ENCODE data around the gene FAM118B. TPM values are rescaled to one million over a fixed set of nuclear protein-coding genes. Genes with fewer than 3 reads are reported as not detected.

FAM118B gene
- polyA plus RNA-seq, 4 donors, result 27.5 to 31.3 (median 28.7) TPM

DNA sequence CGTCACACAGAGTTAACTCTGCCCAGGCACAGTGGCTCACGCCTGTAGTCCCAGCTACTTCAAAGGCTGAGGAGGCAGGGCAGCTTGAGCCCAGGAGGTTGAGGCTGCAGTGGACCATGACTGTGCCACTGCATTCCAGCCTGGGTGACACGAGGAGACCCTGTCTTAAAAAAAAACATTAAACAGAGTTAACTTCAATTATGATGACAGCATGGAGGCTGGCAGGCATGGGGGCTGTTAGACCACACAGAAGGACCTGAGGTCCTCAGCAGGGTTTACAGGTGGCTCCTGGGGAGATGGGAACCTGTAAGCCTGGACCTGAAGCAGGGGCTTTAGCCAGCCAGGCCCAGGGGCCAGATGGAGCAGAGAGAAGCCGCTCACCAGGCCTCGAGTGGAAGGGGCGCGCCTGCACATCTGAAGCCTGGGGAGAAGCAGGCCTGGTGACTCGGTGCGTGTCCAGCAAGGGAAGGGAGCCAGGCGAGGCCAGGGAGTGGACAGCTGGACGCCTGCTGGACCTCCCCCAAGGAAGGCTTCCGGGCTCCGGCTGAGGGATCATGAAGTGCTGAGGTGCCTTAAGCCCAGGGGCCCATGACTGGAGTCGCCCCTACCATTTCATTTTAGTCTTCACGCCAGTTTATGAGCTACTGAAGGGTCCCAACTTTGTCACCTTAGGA, 25.4 kb upstream of the FAM118B start:
- DNase-seq (ENCODE audit: low read depth in 4 of 4, low spot score in 2 of 4), result no peak

DNA sequence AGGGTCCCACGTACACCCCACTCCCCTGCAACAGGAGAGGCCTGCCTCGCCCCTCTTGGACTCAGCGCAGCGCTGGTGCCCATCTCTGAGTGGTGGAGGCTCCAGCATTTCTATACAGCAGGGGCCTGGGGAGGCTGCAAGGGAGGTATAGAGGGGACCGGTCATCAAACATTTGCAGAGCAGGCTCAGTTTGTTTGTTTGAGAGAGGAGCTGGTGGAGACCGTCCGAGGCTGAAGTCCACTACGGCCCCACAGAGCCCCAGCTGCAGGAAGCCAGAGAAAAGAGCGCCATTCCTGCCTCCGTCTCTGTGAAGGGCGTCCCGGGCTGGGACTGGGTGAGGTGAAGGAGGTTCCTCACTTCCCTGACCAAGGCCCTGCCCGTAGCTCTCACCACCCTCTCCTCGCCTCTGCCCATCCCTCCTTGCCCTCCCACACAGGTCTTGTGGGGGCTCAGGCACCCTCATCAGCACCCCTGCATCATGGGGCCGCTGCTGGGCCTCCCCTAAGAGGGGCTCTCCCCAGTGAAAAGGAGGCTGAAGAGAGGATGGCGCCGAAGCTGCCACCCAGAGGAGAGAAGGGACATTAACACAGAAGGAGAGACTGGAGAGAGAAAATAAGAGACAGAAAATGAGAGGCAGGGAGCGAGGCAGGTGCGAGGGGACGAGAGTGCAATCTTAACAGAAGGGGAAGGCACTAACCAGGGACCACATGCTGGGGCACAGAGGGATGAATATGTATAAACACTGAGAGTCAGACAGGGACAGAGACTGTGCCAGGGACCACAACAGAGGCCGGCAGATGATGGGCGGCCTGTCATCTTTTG, 24.7 kb upstream of the FAM118B start:
- DNase-seq (ENCODE audit: low read depth in 4 of 4, low spot score in 2 of 4), result no peak

DNA sequence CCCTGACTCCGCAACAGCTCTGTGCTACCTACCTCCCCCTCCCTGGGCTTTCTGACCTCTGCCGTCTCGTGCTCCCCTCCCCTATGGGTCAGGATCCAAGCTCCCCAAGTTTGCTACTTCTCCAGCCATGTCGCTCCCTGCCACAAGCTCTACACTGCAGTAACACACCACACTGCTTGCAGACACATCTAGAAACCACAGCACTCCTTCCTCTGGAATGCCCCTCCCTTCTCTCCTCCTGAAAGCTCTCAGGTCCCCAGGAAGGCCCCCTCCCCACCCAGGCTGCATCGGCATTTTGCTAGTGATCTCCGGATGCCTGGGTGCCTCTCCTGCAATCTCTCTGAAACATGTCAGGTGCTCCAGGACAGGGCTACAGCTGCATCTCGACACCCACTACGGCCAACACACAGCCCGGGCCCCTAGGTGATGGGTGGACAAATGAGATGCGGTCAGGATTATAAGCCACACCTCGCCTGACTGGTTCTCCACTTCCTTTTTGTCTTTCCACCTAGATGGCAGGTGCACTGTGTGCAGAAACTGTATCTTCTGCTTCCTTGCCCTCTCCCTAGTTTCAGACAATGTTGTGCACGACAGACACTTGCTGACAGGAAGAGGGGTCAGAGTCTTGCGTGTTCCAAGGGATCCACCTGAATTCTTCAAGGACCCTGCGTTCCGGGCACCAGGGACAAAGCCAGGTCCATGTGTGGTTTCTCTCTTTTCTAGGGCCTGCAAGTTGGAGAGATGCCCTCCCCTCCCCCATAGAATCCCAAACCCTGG, 23.1 kb upstream of the FAM118B start:
- DNase-seq (ENCODE audit: low read depth in 4 of 4, low spot score in 2 of 4), result no peak

DNA sequence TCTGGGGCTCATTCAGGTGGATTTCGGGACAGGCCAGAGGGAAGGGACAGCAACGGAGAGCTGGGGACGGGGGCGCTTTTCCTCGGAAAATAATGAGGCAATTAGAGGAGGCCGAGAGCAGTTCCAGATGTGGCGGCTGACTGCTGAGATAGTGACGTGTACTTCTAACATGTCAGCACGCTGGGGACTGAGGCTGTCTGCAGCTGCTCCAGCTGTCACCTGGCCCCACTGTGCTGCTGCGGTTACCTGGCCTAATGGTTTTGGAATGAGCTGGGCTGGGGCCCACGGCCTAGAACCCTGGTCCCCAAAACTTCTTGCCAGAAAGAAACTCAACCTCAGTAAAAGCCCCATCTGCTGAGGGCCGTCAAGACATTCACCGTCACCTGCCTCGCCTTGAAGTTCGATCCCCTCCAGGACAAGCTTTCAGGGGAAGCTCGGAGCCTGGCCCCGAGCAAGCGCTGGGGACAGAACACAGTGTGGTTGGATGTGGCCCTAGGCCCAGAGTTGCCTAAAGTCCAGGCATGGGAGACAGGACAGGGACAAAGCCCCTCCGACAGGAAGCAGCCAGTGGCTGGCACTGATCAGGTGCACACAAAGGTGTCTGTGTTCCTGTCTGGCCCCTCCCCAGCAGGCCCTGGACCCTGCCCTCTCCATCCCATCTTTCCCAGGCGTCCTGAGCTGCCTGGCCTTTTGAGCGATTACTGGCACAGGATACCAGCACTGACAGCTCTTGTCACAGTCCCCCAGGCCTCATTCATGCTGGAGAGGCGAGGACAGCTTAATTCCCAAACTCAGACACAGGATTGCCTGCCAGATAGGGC, 22.3 kb upstream of the FAM118B start:
- no peak for DNase-seq (ENCODE audit: low read depth in 4 of 4, low spot score in 2 of 4)

DNA sequence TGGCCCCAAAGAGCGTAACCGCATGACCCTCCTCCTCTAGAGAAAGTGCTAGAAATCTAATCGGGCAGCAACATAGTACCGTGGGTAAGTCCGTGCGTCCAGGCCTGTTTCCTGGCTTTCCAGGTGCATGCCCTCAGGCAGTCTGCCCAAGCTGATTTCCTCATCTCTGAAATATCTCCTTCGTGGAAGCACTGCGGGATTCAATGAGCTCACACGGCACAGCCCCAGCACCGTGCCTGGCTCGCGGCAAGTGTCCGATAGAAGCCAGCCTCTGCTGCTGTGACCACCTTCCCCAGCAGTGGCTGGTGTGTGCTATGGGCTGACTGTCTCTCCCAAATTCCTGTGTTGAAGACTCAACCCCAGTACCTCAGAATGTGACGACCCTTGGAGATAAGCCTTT, 20.8 kb upstream of the FAM118B start:
- DNase-seq (ENCODE audit: low read depth in 4 of 4, low spot score in 2 of 4), result no peak

DNA sequence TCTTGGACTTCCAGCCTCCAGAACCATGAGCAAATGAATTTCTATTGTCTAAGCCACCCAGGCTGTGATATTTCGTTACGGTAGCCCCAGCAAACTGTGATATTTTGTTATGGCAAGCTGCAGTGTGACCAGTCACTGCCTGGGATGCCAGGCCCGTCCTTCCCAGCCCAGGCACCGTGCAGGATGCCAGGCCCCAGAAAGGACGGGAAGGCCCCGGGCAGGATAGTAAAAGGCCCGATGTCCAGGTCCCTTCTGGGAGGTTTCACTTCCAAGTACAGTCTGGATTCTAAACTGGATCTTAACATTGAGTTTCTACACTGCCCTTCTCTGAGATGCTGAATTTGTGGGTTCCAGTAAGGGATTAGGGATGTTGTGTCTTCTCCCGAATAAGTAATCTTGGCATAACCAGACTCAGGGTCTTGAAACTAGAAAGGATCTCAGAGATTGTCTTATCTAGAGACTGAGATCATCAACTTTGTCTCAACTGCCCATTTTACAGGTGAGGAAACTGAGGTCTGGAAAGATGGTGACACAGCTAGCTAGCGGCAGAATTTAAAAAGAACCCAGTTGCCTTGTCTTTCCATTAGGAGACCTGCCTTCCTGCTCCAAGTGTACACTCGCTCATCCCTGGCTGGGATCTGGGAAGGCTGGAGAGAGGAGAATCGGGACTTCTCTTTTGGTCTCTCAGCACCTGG, 20.1 kb upstream of the FAM118B start:
- DNase-seq (ENCODE audit: low read depth in 4 of 4, low spot score in 2 of 4), result no peak

DNA sequence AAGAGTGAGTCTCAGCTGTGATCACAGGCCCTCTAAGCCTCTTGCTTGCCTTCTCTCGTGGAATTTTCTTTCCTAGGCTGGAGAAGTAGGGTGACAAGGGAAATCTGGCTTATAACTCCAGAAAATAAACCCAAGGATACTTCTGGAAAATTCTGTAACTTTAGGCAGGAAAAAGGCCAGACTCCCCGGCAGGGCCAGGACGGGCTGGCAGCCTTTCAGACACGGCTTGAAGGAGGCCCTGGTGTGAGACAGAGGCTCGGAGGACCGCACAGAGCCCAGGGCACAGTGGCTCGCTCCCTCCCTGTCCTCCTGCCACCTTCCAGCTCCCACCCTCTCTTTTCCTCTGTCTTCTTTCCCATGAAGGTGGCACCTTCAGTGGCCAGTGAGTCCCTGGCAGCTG, 19.2 kb upstream of the FAM118B start:
- no peak for DNase-seq (ENCODE audit: low read depth in 4 of 4, low spot score in 2 of 4)

DNA sequence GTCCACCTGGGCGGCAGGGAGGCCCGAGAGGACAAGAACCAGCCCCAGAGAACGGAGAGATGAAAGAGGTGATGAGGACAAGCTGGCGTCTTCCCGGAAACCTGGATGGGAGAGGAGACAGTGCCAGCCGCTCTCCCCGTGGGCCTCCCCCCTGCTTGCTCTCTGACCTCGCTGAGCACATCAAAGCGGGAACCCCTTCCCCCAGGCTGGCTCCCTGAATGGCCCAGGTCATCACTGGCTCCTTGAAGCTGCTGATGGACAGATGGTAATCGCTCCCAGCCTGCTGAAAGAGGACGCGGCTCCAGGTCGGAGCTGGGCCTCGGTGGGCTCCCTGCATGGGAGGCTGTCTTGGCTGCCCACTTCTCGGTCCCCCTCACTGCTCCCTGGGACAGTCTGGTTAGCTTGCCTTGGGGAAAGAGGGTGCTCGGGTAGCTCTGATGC, 18.5 kb upstream of the FAM118B start:
- DNase-seq (ENCODE audit: low read depth in 4 of 4, low spot score in 2 of 4), result no peak

DNA sequence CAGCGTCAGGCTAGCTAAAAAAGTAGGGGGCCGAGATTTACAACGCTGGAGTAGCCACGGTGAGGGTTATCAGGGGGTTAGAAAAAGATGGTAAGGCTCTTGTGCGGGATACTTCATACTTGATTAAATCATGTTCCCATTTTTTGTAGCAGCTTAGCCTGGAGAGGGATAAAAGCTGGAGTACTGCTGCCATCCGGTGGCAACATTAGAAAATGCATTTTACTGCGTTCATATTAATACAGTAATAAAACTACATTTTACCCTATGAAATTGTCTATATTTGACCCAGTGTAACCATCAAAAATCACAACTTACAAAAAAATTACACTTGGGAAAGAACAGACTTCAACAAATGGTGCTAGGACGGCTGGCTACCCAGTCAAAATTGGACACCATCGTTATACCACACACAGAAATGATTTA, 17.4 kb upstream of the FAM118B start:
- DNase-seq (ENCODE audit: low read depth in 4 of 4, low spot score in 2 of 4), result no peak

DNA sequence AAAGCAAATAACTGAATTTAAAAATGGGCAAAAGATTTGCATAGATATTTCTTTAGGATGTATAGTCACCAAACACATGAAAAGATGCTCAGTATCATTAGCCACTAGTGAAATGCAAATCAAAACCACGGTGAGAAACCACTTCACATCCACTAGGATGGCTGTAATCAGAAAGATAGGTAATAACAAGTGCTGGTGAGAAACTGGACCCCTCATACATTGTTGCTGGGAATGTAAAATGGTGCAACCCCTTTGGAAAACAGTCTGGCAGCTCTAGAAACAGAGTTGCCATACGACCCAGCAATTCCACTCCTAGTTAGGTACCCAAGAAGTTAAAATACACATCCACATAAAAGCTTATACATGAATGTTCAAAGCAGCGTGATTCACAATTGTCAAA, 16.5 kb upstream of the FAM118B start:
- no peak for DNase-seq (ENCODE audit: low read depth in 4 of 4, low spot score in 2 of 4)

DNA sequence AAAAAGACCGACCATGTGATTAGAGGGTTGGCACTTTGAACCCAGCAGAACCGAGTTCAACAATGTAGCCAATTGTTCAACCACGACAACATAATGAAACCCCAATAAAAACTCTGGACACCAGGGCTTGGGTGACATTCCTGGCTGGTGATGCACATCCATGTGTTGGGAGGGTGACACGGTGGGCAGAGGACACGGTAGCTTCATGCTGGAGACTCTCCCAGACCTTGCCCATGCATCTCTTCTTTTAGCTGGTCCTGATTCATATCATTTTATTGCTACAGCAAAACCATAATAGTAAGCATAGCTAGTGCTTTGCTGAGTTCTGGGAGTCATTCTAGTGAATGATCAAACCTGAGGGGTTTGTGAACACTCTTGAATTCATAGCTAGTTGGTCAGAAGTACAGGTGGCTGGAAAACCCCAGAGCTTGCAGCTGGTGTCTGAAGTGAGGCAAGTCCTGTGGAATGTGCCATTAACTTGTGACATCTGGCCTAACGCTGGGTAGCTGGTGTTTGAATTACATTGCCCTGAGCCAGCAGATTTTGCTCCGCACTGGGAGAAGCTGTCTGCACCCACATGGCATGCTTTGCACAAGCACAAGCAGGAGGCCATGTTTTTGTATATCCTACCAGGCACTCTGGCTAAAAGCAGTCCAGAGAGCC, 14.2 kb upstream of the FAM118B start:
- DNase-seq (ENCODE audit: low read depth in 4 of 4, low spot score in 2 of 4), result no peak

DNA sequence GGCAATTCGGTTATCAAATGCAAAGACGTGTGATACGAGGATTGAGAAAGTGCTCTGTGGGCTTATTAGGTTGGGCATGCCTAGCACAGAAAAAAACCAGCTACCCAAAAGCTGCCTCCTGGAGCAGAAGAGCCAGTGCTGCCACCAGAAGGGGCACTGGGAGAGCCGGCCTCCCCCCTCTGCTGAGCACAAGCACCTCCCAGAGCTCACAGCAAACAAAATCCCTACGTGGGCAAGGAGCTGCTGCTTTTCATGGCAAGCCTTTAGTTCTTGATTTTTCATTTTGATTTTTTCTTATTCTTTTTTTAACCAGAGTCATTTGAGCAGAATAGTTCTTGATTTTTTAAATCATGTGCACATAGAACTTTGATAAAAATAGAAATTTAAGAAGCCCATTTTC, 12.9 kb upstream of the FAM118B start:
- no peak for DNase-seq (ENCODE audit: low read depth in 4 of 4, low spot score in 2 of 4)

DNA sequence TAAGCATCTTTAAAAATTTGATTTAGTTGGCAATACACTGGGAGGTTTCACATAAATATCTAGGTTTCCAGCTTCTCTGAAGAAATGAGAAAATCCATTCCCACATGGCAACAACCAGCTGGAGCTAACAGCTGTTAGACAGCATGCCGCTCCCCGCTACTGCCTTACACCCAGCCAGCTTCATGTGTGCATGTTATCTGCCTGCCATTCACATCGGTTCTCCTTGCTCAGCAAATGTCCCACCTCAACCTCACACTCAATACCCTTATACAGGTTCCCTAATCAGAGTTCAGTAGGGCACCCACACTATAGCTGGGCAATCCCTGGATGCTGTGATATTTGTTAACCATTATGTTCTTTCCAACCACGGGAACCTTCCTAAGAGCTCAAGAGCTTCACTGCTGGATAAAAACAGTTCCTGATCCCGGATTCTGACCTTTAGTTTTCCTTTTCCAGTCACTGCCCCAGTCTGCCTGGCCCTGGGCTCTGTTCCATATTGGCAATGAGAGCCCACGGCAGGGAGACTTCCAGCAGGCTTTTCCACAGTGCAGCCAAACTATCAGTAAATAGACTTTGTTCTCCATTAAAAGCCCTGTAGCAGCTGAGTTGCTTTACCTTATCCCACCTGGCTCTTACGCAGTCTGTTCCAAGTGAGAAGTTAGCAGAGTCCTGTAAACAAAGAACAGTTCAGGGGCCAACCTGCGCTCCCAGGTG, 8.8 kb upstream of the FAM118B start:
- no peak for DNase-seq (ENCODE audit: low read depth in 4 of 4, low spot score in 2 of 4)

DNA sequence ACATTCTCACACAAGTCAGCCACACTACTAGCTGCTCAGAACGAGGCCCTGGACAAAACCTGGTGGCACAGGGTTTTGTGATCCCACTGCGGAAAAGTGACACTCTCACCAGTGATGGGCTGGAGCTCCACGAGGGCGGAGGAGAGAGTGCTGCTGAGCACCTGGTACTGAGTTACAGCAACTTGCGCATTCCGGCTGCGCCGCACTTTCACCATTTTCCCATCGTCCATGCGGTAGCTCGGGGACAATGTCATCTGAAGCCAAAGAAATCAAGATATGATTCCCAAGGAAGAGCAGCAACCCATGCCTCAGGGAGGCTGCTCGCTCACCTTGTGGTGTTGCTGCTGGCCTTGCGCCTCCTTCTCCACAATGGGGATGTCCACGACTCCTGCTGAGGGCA, 6.2 kb upstream of the FAM118B start:
- no peak for DNase-seq (ENCODE audit: low read depth in 4 of 4, low spot score in 2 of 4)

DNA sequence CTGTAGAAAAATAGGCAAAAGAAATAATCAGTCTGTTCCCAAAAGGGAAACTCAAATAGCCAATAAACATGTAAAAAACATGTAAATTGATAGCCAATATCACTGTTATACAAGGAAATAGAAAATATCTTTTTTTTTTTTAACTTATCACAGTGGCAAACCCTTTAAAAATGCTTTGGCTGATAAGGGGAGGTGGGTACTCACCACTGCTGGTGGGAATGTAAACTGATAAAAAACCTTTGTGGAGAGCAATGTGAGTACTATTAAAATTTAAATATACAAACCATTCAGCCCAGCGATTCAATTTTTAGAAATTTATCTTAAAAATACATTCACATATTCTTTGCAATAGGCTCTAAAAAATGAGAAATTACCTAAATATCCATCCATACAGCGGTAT, 3.7 kb upstream of the FAM118B start:
- DNase-seq (ENCODE audit: low read depth in 4 of 4, low spot score in 2 of 4), result no peak

DNA sequence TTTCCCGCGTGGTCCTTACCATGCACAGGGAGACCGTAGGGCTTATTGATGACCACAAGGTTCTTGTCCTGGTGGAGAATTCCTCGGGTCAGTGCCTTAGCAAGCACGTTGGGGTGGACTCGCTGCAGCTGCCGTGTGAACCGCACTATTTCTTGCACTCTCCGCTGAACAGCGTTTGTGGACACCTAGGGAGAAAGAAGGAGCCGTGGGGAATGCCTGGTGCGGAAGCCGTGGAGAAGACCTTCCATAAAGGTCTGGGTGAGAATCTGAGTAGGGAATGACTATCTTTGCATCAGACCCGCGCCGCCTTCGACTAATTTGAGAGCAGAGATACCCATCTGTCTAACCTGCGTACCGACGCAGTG, 729 bp upstream of the FAM118B start:
- DNase-seq (ENCODE audit: low read depth in 4 of 4, low spot score in 2 of 4), result no peak

DNA sequence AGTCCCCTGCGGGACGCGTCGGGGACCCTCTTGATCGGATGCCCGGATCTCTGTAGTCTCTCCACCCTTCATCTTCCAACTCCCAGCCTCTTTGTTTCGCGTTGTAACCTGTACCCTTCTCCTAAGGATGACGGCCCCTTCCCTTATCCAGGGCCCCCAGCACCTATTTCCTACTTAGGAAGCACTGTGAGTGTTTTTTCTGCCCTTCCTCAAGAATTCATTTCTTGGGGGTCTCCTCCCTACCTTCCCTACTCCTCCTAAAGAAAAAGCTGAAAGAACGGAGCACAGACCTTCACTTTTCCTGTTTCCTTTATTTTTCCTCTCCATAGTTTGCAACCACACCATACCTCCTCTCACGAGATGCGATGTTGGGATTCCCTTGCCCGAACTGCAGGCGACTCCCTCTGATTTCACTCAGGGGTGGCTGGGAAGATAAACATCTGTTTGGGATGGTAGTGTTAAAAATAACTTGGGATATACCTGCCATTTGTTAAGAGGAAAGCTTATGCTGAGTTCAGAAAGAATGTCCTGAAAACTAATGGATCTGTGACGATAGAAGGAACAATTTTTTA, 593 bp downstream of the FAM118B start:
- no peak for DNase-seq (ENCODE audit: low read depth in 4 of 4, low spot score in 2 of 4)

DNA sequence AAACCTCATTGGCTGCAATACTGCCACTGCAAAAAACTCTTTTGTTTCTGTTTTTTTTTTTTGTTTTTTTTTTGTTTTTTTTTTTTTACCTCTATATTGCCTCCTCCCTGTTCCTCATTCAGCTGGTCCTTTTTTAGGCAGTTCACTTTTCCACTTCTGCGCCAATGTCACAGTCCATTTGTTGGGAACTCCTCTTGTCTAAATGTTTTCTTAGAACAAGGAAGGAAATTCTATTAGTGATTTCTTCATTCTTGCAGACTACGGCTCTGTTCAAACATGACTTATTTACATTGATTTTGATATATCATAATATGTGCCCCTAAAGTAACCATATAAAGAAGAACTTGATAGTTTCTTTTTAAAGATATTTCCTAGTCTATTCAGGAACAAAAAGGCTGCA, 2.9 kb downstream of the FAM118B start:
- no peak for DNase-seq (ENCODE audit: low read depth in 4 of 4, low spot score in 2 of 4)

DNA sequence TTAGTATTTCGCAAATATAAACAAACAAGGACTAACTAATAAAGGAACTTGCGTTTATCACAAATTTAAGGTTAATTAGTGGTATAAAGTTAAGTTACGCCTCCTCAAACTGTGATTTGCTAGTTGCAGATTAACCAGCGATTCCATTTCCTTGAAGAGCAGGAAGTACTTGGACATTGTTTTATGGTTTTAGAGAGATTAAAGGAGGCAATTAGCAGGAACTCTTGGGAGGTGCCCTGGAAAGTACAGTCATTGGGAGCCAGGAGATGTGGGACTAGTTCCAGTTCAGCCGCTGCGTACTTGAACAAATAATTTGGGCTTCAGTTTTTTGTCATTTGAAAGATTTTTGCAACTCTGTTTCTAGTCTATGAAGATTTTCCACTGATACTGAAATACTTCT, 3.3 kb downstream of the FAM118B start:
- no peak for DNase-seq (ENCODE audit: low read depth in 4 of 4, low spot score in 2 of 4)
